DND-41 (cell line): ENCODE data around the gene LARP1B.

Experiments used
- EZH2 ChIP-seq: IDR thresholded peaks from 3 replicates; pipeline ENCODE4 v1.6.1; 2012; ENCODE audit warnings: borderline replicate concordance, low read depth, mild to moderate bottlenecking, moderate library complexity, low read length, inconsistent platforms; ENCODE audit not compliant: severe bottlenecking
- TF ChIP-seq, protein P1 (sequence below): IDR thresholded peaks from 2 replicates; pipeline ENCODE4 v1.5.1; 2012; ENCODE audit warnings: borderline replicate concordance, low read length, moderate library complexity, mild to moderate bottlenecking; ENCODE audit not compliant: poor library complexity, severe bottlenecking; ENCODE audit errors: extremely low read depth

DNA sequence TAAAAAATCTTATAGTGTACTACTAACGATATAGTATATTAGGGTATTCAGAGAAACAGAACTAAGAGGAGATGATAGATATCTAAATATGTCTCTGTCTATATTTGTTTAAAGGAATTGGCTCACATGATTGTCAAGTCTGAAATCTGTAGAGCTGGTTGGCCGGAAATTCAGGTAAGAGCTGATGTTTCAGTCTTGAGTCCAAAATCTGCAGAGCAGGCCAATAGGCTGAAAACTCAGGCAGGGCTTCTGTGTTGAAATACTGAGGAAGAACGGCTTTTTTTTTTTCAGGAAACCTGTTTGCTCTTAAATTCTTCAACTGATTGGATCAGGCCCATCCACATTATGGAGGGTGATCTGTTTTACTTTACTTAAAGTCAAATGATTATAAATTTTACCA, 194.8 kb downstream of the LARP1B start:
- TF ChIP-seq, protein P1, sequence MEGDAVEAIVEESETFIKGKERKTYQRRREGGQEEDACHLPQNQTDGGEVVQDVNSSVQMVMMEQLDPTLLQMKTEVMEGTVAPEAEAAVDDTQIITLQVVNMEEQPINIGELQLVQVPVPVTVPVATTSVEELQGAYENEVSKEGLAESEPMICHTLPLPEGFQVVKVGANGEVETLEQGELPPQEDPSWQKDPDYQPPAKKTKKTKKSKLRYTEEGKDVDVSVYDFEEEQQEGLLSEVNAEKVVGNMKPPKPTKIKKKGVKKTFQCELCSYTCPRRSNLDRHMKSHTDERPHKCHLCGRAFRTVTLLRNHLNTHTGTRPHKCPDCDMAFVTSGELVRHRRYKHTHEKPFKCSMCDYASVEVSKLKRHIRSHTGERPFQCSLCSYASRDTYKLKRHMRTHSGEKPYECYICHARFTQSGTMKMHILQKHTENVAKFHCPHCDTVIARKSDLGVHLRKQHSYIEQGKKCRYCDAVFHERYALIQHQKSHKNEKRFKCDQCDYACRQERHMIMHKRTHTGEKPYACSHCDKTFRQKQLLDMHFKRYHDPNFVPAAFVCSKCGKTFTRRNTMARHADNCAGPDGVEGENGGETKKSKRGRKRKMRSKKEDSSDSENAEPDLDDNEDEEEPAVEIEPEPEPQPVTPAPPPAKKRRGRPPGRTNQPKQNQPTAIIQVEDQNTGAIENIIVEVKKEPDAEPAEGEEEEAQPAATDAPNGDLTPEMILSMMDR, result no peak
- TF ChIP-seq EZH2, result no peak
